ENCODE results near the gene HNRNPC. TPM values are rescaled to one million over a fixed set of nuclear protein-coding genes. Genes with fewer than 3 reads are reported as not detected.

The HNRNPC gene
- total and polyA plus RNA-seq, 2 of the 8 experiments (the other 6 are each of a cell fraction or from before 2014, with no cell fraction given): 781 to 1,207 TPM

- ChIA-PET CTCF (ENCODE audit: partially characterized antibody) (no interaction called here), POLR2A (ENCODE audit: partially characterized antibody) (interaction anchor here (0.7 to 2.0 kb wide), 6 partner anchors 10 to 32 kb away, joined by 3 to 7 read pairs (median 4); no protein-coding TSS in a partner anchor)
- no peak overlapping the region for H2BK20ac ChIP-seq (ENCODE audit: low read length)
- no peak overlapping the region for H2BK12ac ChIP-seq (ENCODE audit: low read depth, low read length)
- H4K91ac ChIP-seq (replicated peaks; ENCODE audit: insufficient read length, low read length): no peak overlapping the region
- H3K4ac ChIP-seq (replicated peaks; ENCODE audit: insufficient read length, low read depth, low read length): no peak overlapping the region
- H2AK5ac ChIP-seq (ENCODE audit: low read depth, low read length): no peak overlapping the region
- no peak overlapping the region for H2BK120ac ChIP-seq (replicated peaks; ENCODE audit: low read depth, low read length)
- H3K79me2 ChIP-seq (ENCODE audit: control insufficient read depth in 1 of 2, insufficient read depth in 2 of 2, low read length in 2 of 2): peaks cover 0 to 7% of the 10 kb centered on the region in 2 experiments; a peak in 2 of 4 replicates
- H2AFZ ChIP-seq (ENCODE audit: low read length): no peak overlapping the region
- H3K79me1 ChIP-seq (ENCODE audit: low read depth, low read length): no peaks in the 10 kb centered on the region; the same call in 1 of the 2 replicates
- no peak overlapping the region for H3K4me2 ChIP-seq (ENCODE audit: insufficient read depth in 1 of 2, low read depth in 2 of 2, low read length in 2 of 2)
- H3K4me3 ChIP-seq (ENCODE audit: extremely low read depth in 1 of 4, insufficient read depth in 2 of 4, low read depth in 3 of 4, low read length in 4 of 4): no peak overlapping the region
- H3K23ac ChIP-seq (ENCODE audit: insufficient read length): no peak overlapping the region
- H3K14ac ChIP-seq (ENCODE audit: insufficient read length): no peak overlapping the region
- DNase-seq (ENCODE audit: low read depth in 1 of 2, low spot score in 2 of 2) (no peak), FAIRE-seq (no peak)
- H3K9me3 ChIP-seq (ENCODE audit: insufficient read depth in 2 of 2, low read depth in 1 of 2, low read length in 1 of 2): no peaks in the 10 kb centered on the region
- no peak overlapping the region for H2BK5ac ChIP-seq (ENCODE audit: low read depth, low read length)
- H3K36me3 ChIP-seq (ENCODE audit: control insufficient read depth in 2 of 4, insufficient read depth in 4 of 4, low read length in 3 of 4): peaks cover 26 to 72% (median 55%) of the 10 kb centered on the region in 4 experiments
- WGBS, 2 experiments (ENCODE audit: extremely low coverage in 1 of 2, insufficient coverage in 1 of 2, insufficient read length in 1 of 2, insufficient replicate concordance in 2 of 2, low coverage in 1 of 2, low lambda C conversion rate in 2 of 2, missing lambda C conversion rate in 1 of 2): 96% methylated on average over 4 of the region's 4 CpGs; no CpG with 5 or more reads in 1 of the 2 experiments
- H3K27me3 ChIP-seq (replicated peaks in 1 of 4; ENCODE audit: control insufficient read depth in 3 of 4, extremely low read depth in 1 of 4, insufficient read depth in 3 of 4, low read length in 3 of 4): no peaks in the 10 kb centered on the region
- H3K9ac ChIP-seq (replicated peaks in 1 of 4; ENCODE audit: extremely low read depth in 1 of 4, low read depth in 3 of 4, low read length in 3 of 4): no peak overlapping the region
- H4K20me1 ChIP-seq (replicated peaks in 1 of 2; ENCODE audit: control insufficient read depth in 1 of 2, insufficient read depth in 2 of 2, low read length in 2 of 2): peaks cover 9 to 11% of the 10 kb centered on the region in 2 experiments
- no peaks in the 10 kb centered on the region for H3K23me2 ChIP-seq (ENCODE audit: low read depth, low read length)
- H3K56ac ChIP-seq (replicated peaks; ENCODE audit: insufficient read length, low read depth, low read length): no peak overlapping the region
- H4K8ac ChIP-seq (ENCODE audit: extremely low read depth, insufficient read depth, low read length): no peak overlapping the region
- no peak overlapping the region for H3K18ac ChIP-seq (ENCODE audit: extremely low read depth, low read length)
- H3K4me1 ChIP-seq (replicated peaks in 1 of 4; ENCODE audit: control insufficient read depth in 3 of 4, insufficient read depth in 4 of 4, low read length in 3 of 4): peaks cover 0 to 6% (median 2%) of the 10 kb centered on the region in 4 experiments; a peak in 5 of 7 replicates
- no peak overlapping the region for H4K5ac ChIP-seq (ENCODE audit: insufficient read length, low read depth, low read length)
- H2BK15ac ChIP-seq (ENCODE audit: low read length): no peak overlapping the region
- H3K27ac ChIP-seq (ENCODE audit: low read depth, low read length): no peak overlapping the region
- TF ChIP-seq CBX8 (IDR thresholded peaks at IDR 0.05; ENCODE audit: borderline replicate concordance, low read depth, low read length) (no peak), KDM1A (IDR thresholded peaks at IDR 0.05; ENCODE audit: borderline replicate concordance, low read length) (no peak), MAFK (IDR thresholded peaks at IDR 0.05; ENCODE audit: low read depth, low read length) (no peak), EP300 (IDR thresholded peaks at IDR 0.05; ENCODE audit: borderline replicate concordance in 1 of 2, low read depth in 2 of 2, low read length in 2 of 2) (no peak), RBBP5 (IDR thresholded peaks at IDR 0.05; ENCODE audit: borderline replicate concordance, low read depth, low read length) (no peak), CEBPB (IDR thresholded peaks at IDR 0.05; ENCODE audit: low read depth, low read length) (no peak), ZNF274 (IDR thresholded peaks at IDR 0.05; ENCODE audit: borderline replicate concordance, extremely low read depth, low read length) (no peak), SAP30 (IDR thresholded peaks at IDR 0.05; ENCODE audit: insufficient read depth, insufficient replicate concordance, low read length) (no peak), BCL11A (IDR thresholded peaks at IDR 0.05; ENCODE audit: low read depth in 2 of 2, low read length in 2 of 2) (no peak), YY1 (IDR thresholded peaks at IDR 0.05; ENCODE audit: low read depth, low read length) (no peak), POLR2AphosphoS5 (IDR thresholded peaks at IDR 0.05; ENCODE audit: low read depth, low read length) (no peak), JUND (IDR thresholded peaks at IDR 0.05; ENCODE audit: low read length) (no peak), CHD2 (IDR thresholded peaks at IDR 0.05; ENCODE audit: low read length) (no peak)
- TF ChIP-seq, protein P1, sequence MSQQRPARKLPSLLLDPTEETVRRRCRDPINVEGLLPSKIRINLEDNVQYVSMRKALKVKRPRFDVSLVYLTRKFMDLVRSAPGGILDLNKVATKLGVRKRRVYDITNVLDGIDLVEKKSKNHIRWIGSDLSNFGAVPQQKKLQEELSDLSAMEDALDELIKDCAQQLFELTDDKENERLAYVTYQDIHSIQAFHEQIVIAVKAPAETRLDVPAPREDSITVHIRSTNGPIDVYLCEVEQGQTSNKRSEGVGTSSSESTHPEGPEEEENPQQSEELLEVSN (IDR thresholded peaks at IDR 0.05): no peak
These were observed 60.7 kb downstream of the HNRNPC start for GRCh38 chr14:21208554-21208953.

Data from H1 (cell line).